COR-L47 (cell line): ENCODE data around the gene LPGAT1.

ENCODE experiments used
- DNase-seq: peaks from one replicate; lab custom pipeline; 2025; lab: John Stamatoyannopoulos, UW

Gene LPGAT1

DNA sequence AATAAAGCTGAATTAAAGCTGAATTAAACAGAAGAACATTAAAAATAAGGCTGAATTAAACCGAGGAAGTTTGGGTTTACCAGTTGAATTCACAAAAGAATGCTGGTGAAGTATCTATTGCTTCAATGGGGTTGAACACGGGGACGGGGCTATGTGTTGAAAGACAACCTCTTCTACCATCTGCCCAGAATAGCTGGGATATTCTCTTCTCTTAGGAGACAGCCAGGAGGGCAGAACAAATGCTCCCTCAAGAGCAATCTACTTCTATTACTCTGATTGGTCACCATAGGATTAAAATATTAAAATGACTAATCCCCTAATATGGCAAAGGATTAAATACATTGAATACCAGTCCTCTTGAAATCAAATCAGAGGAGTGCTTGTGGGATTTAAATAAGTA is 68.4 kb downstream of the LPGAT1 start:
- DNase-seq, result no peak

DNA sequence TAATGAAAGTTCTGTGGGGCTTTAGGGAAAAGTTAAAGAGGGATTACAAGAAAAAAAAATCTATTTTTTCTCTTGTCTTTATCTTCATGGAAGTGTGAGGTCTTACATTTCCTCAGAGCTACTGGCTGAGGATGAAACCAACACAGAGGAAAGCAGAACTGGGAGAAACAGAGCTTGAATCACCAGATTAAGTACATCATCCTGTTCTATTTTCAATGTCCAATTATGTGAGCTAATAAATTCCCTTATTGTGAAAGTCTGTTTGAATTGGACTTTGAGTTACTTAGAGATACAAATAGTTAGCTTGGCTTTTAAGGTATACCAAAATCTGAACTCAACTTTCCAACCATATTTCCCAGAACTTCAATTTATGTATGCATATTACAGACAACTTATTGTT is 69.2 kb downstream of the LPGAT1 start:
- no peak for DNase-seq

DNA sequence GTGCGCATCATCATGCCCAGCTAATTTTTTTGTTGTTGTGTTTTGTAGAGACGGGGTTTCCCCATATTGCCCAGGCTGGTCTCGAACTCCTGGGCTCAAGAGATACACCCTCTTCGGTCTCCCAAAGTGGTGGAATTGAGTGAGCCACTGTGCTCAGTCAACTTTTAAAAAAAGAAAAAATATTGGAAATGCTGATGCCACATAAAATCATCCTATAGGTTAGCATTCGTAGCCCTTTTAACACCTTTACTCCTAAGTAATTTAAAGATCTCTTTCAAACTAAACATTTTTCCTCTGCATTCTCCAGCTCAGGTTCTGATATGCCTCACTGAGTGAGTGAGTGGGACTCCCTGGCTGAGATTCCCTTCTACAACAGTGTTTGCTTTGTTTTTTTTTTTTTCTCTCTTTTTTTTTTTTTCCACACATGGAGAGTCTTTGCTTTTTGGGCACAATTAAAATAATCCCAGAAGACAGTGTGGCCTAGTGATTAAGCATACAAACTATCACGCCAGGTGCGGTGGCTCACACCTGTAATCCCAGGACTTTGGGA is 74.0 kb downstream of the LPGAT1 start:
- DNase-seq, result no peak

GRCh38 chr1:211753649-211754251 is 76.8 kb downstream of the LPGAT1 start:
- DNase-seq, result no peak

GRCh38 chr1:211752951-211753486 is 77.5 kb downstream of the LPGAT1 start:
- peak; percentile 44 for DNase-seq

- DNase-seq, result no peak
Measured at GRCh38 chr1:211752317-211752716, 78.2 kb downstream of the LPGAT1 start.

DNA sequence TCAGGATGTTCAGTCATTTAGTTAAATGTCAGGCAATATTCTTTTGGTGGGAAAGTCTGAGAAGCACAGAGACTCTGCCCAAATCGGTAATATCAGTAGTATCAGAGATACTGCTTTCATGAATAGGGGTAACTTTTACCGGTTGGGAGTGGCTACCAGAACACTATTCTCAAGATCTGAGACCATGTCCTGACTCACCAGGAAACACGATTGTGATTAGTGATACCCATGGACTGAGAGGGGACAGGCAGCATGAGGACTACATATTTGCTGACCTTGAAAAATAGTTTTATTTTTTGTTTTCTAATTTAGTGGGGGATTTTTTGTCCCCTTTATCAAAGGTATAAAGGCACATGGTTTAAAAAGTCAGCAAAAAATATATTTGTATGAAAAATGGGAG is 79.1 kb downstream of the LPGAT1 start:
- DNase-seq, result no peak

GRCh38 chr1:211750599-211750998 is 80.0 kb downstream of the LPGAT1 start:
- no peak for DNase-seq

DNA sequence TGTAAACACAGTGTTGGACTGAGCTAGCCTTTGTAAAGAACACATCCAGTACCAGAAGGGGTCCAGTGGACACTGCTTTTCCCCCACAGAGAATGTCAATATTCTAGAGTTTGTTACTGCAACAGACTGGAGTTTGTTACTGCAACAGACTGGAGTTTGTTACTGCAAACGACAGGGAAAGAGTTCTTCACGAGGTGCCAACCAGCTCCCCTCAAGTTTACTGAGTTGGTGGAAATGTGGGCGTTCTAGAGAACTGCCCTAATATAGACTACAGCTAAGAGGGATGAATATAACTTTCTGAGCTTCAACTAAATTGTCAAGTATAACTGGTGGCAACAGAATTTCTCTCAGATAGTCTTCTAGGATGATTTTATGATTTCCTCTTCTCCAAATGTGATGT is 81.3 kb downstream of the LPGAT1 start:
- no peak for DNase-seq

GRCh38 chr1:211748810-211749209 is 81.8 kb downstream of the LPGAT1 start:
- no peak for DNase-seq

DNA sequence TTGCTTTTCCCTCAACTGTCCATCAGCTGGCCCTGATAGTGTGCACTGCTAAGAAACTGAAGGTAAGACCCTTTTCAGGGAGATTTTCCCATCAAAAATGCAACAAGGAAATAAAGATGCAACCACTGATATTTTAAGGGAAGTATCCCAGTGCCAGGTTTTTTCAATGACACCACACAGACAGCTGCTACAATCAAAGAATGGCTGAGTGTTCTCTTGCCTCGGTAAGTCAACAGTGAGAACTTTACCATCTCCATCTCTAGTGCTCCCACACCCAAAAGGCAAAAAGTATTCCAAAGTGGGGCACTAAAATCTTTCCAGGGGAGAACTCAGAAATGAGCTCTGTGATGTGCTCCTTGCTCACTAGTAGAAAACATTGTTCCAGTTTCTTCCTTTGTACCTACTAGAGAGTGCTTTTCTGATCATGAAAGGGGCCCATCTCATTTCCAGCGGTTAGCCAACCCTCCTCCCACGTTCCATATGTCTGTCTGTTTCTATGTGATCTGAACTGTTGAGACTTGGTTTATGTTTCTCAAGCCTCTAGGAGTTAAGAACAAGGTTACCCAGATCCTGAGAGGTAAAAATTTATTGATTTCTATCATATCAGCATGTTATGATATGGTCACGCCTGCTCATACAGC is 87.6 kb downstream of the LPGAT1 start:
- DNase-seq, result no peak

- DNase-seq, result no peak
Measured at GRCh38 chr1:211742272-211742671, 88.3 kb downstream of the LPGAT1 start.

GRCh38 chr1:211741788-211742187 is 88.8 kb downstream of the LPGAT1 start:
- DNase-seq, result no peak

GRCh38 chr1:211741116-211741515 is 89.4 kb downstream of the LPGAT1 start:
- DNase-seq, result no peak

DNA sequence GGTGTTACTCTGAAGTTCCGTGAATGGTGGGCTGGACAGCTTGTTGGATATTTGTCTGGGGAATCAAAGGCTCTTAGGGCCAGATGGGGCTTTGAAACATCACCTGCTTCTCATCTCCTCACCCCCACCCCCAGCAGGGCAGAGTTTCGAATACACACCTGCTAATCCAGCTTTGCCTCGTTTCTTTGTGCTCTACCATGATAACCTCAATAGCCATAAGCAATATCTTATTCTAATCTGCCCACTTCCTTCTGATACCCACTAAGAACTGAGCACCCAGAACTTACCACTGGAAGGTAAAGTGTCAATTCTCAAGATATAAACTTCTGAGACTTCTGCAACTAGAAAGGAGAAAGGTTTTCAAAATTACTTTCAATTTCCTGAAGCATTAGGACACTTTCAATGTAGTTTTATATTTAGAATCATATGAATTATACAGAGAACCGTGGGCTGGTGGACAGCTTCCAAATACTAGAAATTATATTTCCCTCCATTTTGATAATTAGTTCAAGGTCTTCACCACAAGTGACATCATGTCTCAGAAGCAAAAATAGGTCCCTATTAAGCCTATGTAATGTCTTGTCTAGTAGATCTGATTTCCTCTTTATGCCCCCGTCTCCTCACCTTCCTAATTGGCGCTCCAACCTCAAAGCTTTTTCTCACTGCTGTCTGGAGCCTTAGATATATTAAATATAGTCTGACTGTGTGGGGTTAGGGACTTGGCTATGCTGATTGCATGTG is 90.7 kb downstream of the LPGAT1 start:
- no peak for DNase-seq

- DNase-seq, result no peak
Measured at GRCh38 chr1:211738691-211739301, 91.8 kb downstream of the LPGAT1 start.

DNA sequence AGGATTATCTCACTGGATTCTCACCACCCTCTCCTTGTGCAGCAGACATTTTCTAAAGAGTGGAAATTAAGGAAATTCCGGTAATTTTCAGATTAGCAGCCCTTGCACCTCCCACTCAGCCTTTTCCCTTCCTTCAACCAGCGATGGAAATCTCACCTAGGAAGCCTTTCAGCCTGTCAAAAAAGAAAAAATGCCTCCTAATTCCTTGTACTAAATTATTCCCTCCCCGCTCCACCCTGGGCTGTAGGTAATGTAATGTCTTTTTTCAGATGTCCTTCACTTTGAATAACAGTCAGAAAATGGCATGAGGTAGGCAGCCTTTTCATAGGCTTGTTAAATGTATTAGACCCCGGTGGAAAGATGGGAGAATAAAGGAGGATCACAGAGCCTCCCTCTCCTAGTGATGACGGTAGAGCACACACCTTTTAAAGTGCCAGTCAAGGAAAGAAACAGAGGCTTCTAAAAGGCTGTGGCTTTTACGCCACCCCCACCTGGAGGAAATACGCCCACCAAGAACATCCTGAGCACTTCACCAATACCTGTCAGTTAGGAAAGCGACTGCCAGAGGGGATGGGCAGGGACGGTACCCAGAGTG is 92.4 kb downstream of the LPGAT1 start:
- DNase-seq, result no peak

- no peak for DNase-seq
Measured at GRCh38 chr1:211737115-211738035, 93.2 kb downstream of the LPGAT1 start.

DNA sequence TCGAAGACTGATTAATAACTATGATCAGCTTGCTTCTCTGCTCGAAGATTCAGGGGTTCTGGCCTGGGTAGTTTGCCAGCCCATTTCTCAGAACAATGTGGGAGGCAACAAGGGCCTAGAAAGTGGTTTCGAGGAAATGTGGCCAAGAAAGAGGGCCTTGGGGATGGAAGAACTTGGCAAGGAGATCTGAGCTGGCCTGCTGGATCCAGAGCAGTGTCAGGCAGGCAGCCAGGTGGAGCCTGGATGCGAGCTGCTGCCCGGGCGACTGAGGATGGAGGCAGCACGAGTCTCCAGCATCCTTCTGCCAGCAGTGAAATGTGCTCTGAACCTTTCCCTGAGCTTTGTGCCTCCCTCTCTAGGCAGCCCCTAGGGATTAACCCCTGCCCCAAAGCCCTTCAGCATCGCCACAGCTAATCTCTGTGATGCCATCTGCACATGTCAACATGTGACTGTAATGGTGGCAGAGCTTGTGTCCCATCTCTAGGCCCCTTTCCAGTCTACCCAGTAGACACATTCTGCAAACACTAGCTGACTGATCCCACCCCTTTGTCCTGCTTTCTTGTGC is 94.1 kb downstream of the LPGAT1 start:
- DNase-seq, result no peak
